HepG2 (cell line): ENCODE results near the gene ITGA6. TPM values are rescaled to one million over a fixed set of nuclear protein-coding genes. Genes with fewer than 3 reads are reported as not detected.

Experiments used
- CBX1 ChIP-seq: IDR thresholded peaks from one replicate; pipeline ENCODE4 v1.6.1; 2016; ENCODE audit warnings: antibody characterized with exemption, low read depth
- EP300 ChIP-seq, 3 experiments: sonication (generic) in 1 of 3; formaldehyde crosslinking in 1 of 3; IDR thresholded peaks; 2 replicates each; pipeline versions ENCODE4 v1.5.1 to v1.6.1; 2011 to 2020; ENCODE audit warnings: low read depth in 2 of 3, low read length in 2 of 3, borderline replicate concordance in 1 of 3, improper control_type of control experiment in 1 of 3, mild to moderate bottlenecking in 1 of 3, missing genetic modification reagents in 1 of 3, moderate library complexity in 1 of 3
- FOXO1 ChIP-seq: sonication (generic); formaldehyde crosslinking; IDR thresholded peaks from 2 replicates; pipeline ENCODE4 v1.4.0; 2020; ENCODE audit warnings: missing genetic modification reagents
- HMGA1 ChIP-seq: sonication (generic); formaldehyde crosslinking; conservative IDR thresholded peaks from 2 replicates; pipeline ENCODE4 v1.4.0; 2020; ENCODE audit warnings: missing genetic modification reagents
- IKZF1 ChIP-seq: fragments of 450-650 bp; IDR thresholded peaks from 2 replicates; pipeline ENCODE4 v1.7.1; 2016
- KDM1A ChIP-seq: IDR thresholded peaks from 2 replicates; pipeline ENCODE4 v1.6.1; 2016; ENCODE audit warnings: missing compliant biosample characterization
- KDM4B ChIP-seq: sonication (generic); formaldehyde crosslinking; IDR thresholded peaks from 2 replicates; pipeline ENCODE4 v1.4.0; 2020; ENCODE audit warnings: missing genetic modification reagents
- MAX ChIP-seq: IDR thresholded peaks from 2 replicates; pipeline ENCODE4 v1.6.1; 2012; ENCODE audit warnings: inconsistent platforms
- MYC ChIP-seq: sonication (generic); formaldehyde crosslinking; IDR thresholded peaks from 2 replicates; pipeline ENCODE4 v1.9.0; 2021; ENCODE audit warnings: missing genetic modification reagents, borderline replicate concordance
- NFRKB ChIP-seq: fragments of 450-650 bp; IDR thresholded peaks from 2 replicates; pipeline ENCODE4 v1.6.1; 2017
- RCOR2 ChIP-seq: IDR thresholded peaks from 2 replicates; pipeline ENCODE4 v1.6.1; 2016; ENCODE audit warnings: missing biosample characterization, missing genetic modification reagents
- SNAPC5 ChIP-seq: sonication (generic); formaldehyde crosslinking; IDR thresholded peaks from 2 replicates; pipeline ENCODE4 v1.8.1; 2023; ENCODE audit warnings: mild to moderate bottlenecking, missing genetic modification reagents, borderline replicate concordance
- SOX5 ChIP-seq: IDR thresholded peaks from 2 replicates; pipeline ENCODE4 v1.6.1; 2016; ENCODE audit warnings: borderline replicate concordance
- XRCC5 ChIP-seq: fragments of 200-400 bp; formaldehyde crosslinking; optimal IDR thresholded peaks from 2 replicates; pipeline ENCODE3; 2017; ENCODE audit warnings: mild to moderate bottlenecking, low read length
- ZIK1 ChIP-seq: sonication (generic); formaldehyde crosslinking; IDR thresholded peaks from 2 replicates; pipeline ENCODE4 v1.5.0; 2020; ENCODE audit warnings: mild to moderate bottlenecking, low read depth, missing genetic modification reagents, borderline replicate concordance
- ZNF34 ChIP-seq: sonication (generic); formaldehyde crosslinking; IDR thresholded peaks from 2 replicates; pipeline ENCODE4 v1.4.0; 2020; ENCODE audit warnings: mild to moderate bottlenecking, missing genetic modification reagents, borderline replicate concordance
- ZNF776 ChIP-seq: sonication (generic); formaldehyde crosslinking; IDR thresholded peaks from 2 replicates; pipeline ENCODE4 v1.4.0; 2020; ENCODE audit warnings: mild to moderate bottlenecking, missing genetic modification reagents
- ZNF800 ChIP-seq: sonication (generic); formaldehyde crosslinking; IDR thresholded peaks from 2 replicates; pipeline ENCODE4 v1.4.0; 2020; ENCODE audit warnings: missing genetic modification reagents
- ZSCAN5A ChIP-seq: sonication (generic); formaldehyde crosslinking; IDR thresholded peaks from 2 replicates; pipeline ENCODE4 v1.8.0; 2022; ENCODE audit warnings: mild to moderate bottlenecking, missing genetic modification reagents, borderline replicate concordance
- polyA plus RNA-seq, 8 experiments: library from polyadenylated mRNA; depleted of rRNA in 3 of 8; stranded (reverse) in 7 of 8; unstranded in 1 of 8; fragments of >200 nt; fragmentation: Illumina TruSeq in 4 of 8; extraction: Trizol in 4 of 8; gene quantifications; 2 replicates each; pipeline versions ENCODE4 v1.2.1 to v1.2.3, GENCODE V29; 2011 to 2016; ENCODE audit warnings: low read depth in 4 of 8, missing spikeins in 1 of 8, mixed read lengths in 1 of 8; ENCODE audit not compliant: insufficient read depth in 1 of 8
- total RNA-seq, 5 experiments: library from RNA; depleted of rRNA; stranded (reverse); fragments of >200 nt; fragmentation: Illumina TruSeq; extraction: Trizol; gene quantifications; 2 replicates each; pipeline ENCODE4 v1.2.3, GENCODE V29; 2016; ENCODE audit warnings: low read depth in 1 of 5
- TF ChIP-seq, protein P1 (sequence below): sonication (generic); formaldehyde crosslinking; conservative IDR thresholded peaks from 2 replicates; pipeline ENCODE4 v1.4.0; 2020; ENCODE audit warnings: missing genetic modification reagents
- TF ChIP-seq, protein P2 (sequence below): sonication (generic); formaldehyde crosslinking; conservative IDR thresholded peaks from 2 replicates; pipeline ENCODE4 v1.8.0; 2022; ENCODE audit warnings: low read depth, missing genetic modification reagents
- TF ChIP-seq, protein P3 (sequence below): sonication (generic); formaldehyde crosslinking; IDR thresholded peaks from 2 replicates; pipeline ENCODE4 v1.5.0; 2020; ENCODE audit warnings: missing genetic modification reagents

Gene ITGA6
- total and polyA plus RNA-seq, 2 of the 13 experiments (the other 11 are each of a cell fraction or from before 2014, with no cell fraction given), result 24.0 to 92.5 TPM

- peak; percentile 33 for TF ChIP-seq CBX1
- no peak for TF ChIP-seq ZIK1 (CRISPR knock-in tag)
- TF ChIP-seq HMGA1 (CRISPR knock-in tag), result no peak
- no peak for TF ChIP-seq RCOR2 (CRISPR knock-in tag)
- 0 out of 2 replicates have a peak, but pooled peaks have one; percentile 25 for TF ChIP-seq FOXO1
- no peak for TF ChIP-seq SOX5 (CRISPR knock-in tag)
- 0 out of 2 replicates have a peak, but pooled peaks have one; percentile 36 for TF ChIP-seq ZNF800 (CRISPR knock-in tag)
- no peak for TF ChIP-seq EP300 (IDR thresholded peaks at IDR 0.05; ENCODE audit: low read depth in 2 of 2, low read length in 2 of 2)
- TF ChIP-seq EP300 (CRISPR knock-in tag; IDR thresholded peaks at IDR 0.05; ENCODE audit: borderline replicate concordance), result no peak
- peak; percentile 76 for TF ChIP-seq XRCC5
- no peak for TF ChIP-seq IKZF1
- TF ChIP-seq MAX, result peak; percentile 19; the same call in 1 of the 2 replicates
- TF ChIP-seq ZSCAN5A, result no peak
- 0 out of 2 replicates have a peak, but pooled peaks have one; percentile 58 for TF ChIP-seq KDM4B (CRISPR knock-in tag)
- no peak for TF ChIP-seq ZNF776 (CRISPR knock-in tag)
- no peak for TF ChIP-seq MYC (CRISPR knock-in tag)
- TF ChIP-seq, protein P1, sequence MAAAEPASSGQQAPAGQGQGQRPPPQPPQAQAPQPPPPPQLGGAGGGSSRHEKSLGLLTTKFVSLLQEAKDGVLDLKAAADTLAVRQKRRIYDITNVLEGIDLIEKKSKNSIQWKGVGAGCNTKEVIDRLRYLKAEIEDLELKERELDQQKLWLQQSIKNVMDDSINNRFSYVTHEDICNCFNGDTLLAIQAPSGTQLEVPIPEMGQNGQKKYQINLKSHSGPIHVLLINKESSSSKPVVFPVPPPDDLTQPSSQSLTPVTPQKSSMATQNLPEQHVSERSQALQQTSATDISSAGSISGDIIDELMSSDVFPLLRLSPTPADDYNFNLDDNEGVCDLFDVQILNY, result no peak
- TF ChIP-seq KDM1A (CRISPR knock-in tag), result no peak
- no peak for TF ChIP-seq SNAPC5 (CRISPR knock-in tag)
- TF ChIP-seq NFRKB, result no peak
- no peak for TF ChIP-seq ZNF34
- TF ChIP-seq, protein P2, sequence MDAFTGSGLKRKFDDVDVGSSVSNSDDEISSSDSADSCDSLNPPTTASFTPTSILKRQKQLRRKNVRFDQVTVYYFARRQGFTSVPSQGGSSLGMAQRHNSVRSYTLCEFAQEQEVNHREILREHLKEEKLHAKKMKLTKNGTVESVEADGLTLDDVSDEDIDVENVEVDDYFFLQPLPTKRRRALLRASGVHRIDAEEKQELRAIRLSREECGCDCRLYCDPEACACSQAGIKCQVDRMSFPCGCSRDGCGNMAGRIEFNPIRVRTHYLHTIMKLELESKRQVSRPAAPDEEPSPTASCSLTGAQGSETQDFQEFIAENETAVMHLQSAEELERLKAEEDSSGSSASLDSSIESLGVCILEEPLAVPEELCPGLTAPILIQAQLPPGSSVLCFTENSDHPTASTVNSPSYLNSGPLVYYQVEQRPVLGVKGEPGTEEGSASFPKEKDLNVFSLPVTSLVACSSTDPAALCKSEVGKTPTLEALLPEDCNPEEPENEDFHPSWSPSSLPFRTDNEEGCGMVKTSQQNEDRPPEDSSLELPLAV, result 0 out of 2 replicates have a peak, but pooled peaks have one; percentile 42
- TF ChIP-seq, protein P3, sequence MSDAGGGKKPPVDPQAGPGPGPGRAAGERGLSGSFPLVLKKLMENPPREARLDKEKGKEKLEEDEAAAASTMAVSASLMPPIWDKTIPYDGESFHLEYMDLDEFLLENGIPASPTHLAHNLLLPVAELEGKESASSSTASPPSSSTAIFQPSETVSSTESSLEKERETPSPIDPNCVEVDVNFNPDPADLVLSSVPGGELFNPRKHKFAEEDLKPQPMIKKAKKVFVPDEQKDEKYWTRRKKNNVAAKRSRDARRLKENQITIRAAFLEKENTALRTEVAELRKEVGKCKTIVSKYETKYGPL (CRISPR knock-in tag), result no peak
These were observed 34.4 kb downstream of the ITGA6 start (continued) for GRCh38 chr2:172461591-172462372.
